Uterus (tissue), 2 donors: ENCODE measurements around the gene PTPRD.

Experiments used
- CTCF ChIP-seq, 4 experiments: fragments of 200-600 bp in 2 of 4; fragments of 450-650 bp in 2 of 4; sonication (generic) in 2 of 4; IDR thresholded peaks; one replicate each; pipeline ENCODE4 v1.5.1; 2016 to 2019; ENCODE audit warnings: antibody characterized with exemption in 4 of 4, mild to moderate bottlenecking in 2 of 4, moderate library complexity in 1 of 4
- POLR2A ChIP-seq, 2 donors: fragments of 450-650 bp; IDR thresholded peaks; one replicate each; pipeline ENCODE4 v1.6.1; 2016; ENCODE audit warnings: antibody characterized with exemption in 2 of 2, mild to moderate bottlenecking in 1 of 2, moderate library complexity in 1 of 2

DNA sequence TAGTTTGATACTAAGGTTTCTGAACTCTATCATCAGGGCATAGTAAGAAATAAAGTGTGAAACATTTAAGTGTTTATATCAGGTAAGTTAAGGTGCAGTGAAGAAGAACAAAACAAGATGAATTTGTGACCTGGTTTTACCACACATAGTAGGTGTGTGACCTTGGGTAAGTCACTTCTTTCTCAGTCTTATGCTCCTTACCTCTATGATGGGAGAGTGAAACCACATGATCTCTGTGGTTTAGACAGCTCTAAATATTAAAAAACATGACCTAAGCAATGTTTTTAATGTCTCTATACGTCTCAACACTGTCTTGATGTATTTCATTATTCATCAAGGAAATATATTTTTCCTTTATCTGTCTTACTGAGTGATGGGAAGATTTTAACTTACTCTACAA is 2183.6 kb downstream of the PTPRD start:
- TF ChIP-seq CTCF (IDR thresholded peaks at IDR 0.05) (no peak), POLR2A (IDR thresholded peaks at IDR 0.05) (no peak)
